Measurements from ENCODE around the gene FRMD8. TPM values are rescaled to one million over a fixed set of nuclear protein-coding genes. Genes with fewer than 3 reads are reported as not detected.
"Not testable (repeated sequence)": the region's sequence is repeated elsewhere in the genome, so short reads cannot be mapped to it uniquely, and the experiment has no call there.

Gene FRMD8
- total RNA-seq, 6 experiments from 2014 or later: 22.4 to 28.5 (median 27.1) TPM

DNA sequence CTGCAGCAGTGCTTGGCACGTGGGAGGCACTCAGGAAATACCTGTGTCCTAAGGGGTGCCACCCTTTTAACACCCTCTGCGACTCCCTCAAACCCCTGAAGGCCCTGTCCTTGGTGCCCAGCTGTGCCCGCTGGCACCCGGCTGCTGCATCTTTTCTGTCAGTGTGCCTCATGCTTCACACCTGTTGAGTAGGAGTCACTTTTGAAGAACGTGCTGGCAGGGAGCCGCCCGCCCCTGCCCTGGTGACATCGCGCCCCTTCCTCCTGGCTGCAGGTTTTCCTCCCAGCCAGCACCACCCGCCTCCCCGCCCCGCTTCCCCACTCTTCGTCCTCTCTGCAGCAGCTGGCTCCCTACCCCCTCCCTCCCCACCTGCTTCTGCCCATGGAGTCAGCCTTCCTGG lies 17.8 kb downstream of the FRMD8 start:
- H3K36me3 Mint-ChIP-seq (ENCODE audit: low read depth): peaks cover 11% of the 10 kb centered on the region
- H3K4me3 Mint-ChIP-seq: no peak overlapping the region
- no peak for DNase-seq

GRCh38 chr11:65404638-65405339 lies 18.4 kb downstream of the FRMD8 start:
- H3K36me3 Mint-ChIP-seq (ENCODE audit: low read depth): peaks cover 14% of the 10 kb centered on the region

More for the DNA sequence above, 17.8 kb downstream of the FRMD8 start:
- Mint-ChIP-seq H3K27ac (no peak overlapping the region), H3K27me3 (ENCODE audit: insufficient read depth) (no peaks in the 10 kb centered on the region; the same call in 1 of the 2 replicates), H3K9me3 (no peaks in the 10 kb centered on the region), H3K4me1 (ENCODE audit: low read depth) (no peaks in the 10 kb centered on the region)
- TF ChIP-seq CTCF (IDR thresholded peaks at IDR 0.05): no peak

DNA sequence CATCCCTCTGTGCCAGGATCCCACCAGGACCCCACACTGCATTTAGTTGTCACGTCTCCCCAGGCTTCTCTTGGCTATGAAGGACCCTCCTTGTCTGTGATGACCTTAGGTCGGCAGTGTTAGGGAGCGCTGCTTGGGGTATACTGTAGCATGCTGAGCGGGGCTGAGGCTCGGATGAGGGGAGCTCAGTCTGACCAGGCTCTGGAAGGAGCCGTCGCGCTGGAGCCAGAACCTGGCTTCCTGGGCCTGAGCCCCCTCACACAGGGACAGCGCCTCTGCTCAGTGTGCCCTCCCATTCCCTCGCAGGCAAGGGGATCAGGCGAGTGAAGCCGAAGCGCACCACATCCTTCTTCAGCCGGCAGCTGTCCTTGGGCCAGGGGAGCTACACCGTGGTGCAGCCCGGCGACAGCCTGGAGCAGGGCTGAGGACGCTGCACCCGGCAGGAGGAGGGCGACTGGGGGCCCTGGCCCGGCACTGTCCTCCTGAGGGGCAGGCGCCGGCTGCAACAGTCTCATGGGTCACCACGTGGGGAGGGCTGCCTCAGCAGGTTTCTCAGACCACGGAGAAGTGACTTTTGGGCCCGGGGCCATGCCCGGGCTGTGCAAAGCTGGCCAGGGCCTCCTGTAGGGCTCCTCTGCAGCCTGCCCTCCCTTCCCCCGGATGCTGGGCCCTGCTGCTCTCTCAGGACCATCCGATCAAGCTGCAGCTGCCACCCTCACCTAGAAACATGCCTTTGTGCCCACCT lies 24.7 kb downstream of the FRMD8 start:
- no peak overlapping the region for H3K4me3 Mint-ChIP-seq
- H3K27ac Mint-ChIP-seq: no peak overlapping the region
- TF ChIP-seq CTCF (IDR thresholded peaks at IDR 0.05): no peak
- peaks cover 5% of the 10 kb centered on the region for H3K27me3 Mint-ChIP-seq (ENCODE audit: insufficient read depth)
- H3K4me1 Mint-ChIP-seq (ENCODE audit: low read depth): peaks cover 11% of the 10 kb centered on the region
- H3K9me3 Mint-ChIP-seq: no peaks in the 10 kb centered on the region
- H3K36me3 Mint-ChIP-seq (ENCODE audit: low read depth): peaks cover 14% of the 10 kb centered on the region; the same call in 1 of the 2 replicates
- DNase-seq: no peak

More at GRCh38 chr11:65404638-65405339, 18.4 kb downstream of the FRMD8 start:
- no peaks in the 10 kb centered on the region for H3K9me3 Mint-ChIP-seq
- H3K27me3 Mint-ChIP-seq (ENCODE audit: insufficient read depth): no peaks in the 10 kb centered on the region; the same call in 1 of the 2 replicates
- TF ChIP-seq CTCF (IDR thresholded peaks at IDR 0.05): no peak
- no peaks in the 10 kb centered on the region for H3K4me1 Mint-ChIP-seq (ENCODE audit: low read depth)
- H3K4me3 Mint-ChIP-seq: no peak overlapping the region
- no peak for DNase-seq
- H3K27ac Mint-ChIP-seq: no peak overlapping the region

- TF ChIP-seq CTCF (IDR thresholded peaks at IDR 0.05): no peak
- H3K4me3 Mint-ChIP-seq: no peak overlapping the region
- no peak overlapping the region for H3K27ac Mint-ChIP-seq
- peaks cover 16% of the 10 kb centered on the region for H3K4me1 Mint-ChIP-seq (ENCODE audit: low read depth)
- DNase-seq: no peak
- H3K27me3 Mint-ChIP-seq (ENCODE audit: insufficient read depth): peaks cover 5% of the 10 kb centered on the region
- peaks cover 14% of the 10 kb centered on the region; the same call in 1 of the 2 replicates for H3K36me3 Mint-ChIP-seq (ENCODE audit: low read depth)
- H3K9me3 Mint-ChIP-seq: no peaks in the 10 kb centered on the region
These were observed 25.2 kb downstream of the FRMD8 start for GRCh38 chr11:65411681-65412070.

GRCh38 chr11:65412271-65413076 lies 26.0 kb downstream of the FRMD8 start:
- Mint-ChIP-seq H3K4me1 (ENCODE audit: low read depth) (peaks cover 24% of the 10 kb centered on the region), H3K27me3 (ENCODE audit: insufficient read depth) (peaks cover 5% of the 10 kb centered on the region), H3K36me3 (ENCODE audit: low read depth) (peaks cover 14% of the 10 kb centered on the region; the same call in 1 of the 2 replicates), H3K27ac (no peak overlapping the region), H3K4me3 (no peak overlapping the region), H3K9me3 (no peaks in the 10 kb centered on the region)
- TF ChIP-seq CTCF (IDR thresholded peaks at IDR 0.05): no peak
- DNase-seq: no peak

GRCh38 chr11:65413077-65413664 lies 26.7 kb downstream of the FRMD8 start:
- Mint-ChIP-seq H3K36me3 (ENCODE audit: low read depth) (peaks cover 14% of the 10 kb centered on the region; the same call in 1 of the 2 replicates), H3K4me1 (ENCODE audit: low read depth) (peaks cover 31% of the 10 kb centered on the region), H3K27ac (peak overlapping the region; percentile 33; the same call in 1 of the 2 replicates)
- DNase-seq; H3K4me3 Mint-ChIP-seq; H3K27me3 Mint-ChIP-seq (ENCODE audit: insufficient read depth); H3K9me3 Mint-ChIP-seq: not testable (repeated sequence)

Measured in HFFc6 (cell line).